Panc1 (cell line): ENCODE measurements around the gene MYLK2. TPM values are rescaled to one million over a fixed set of nuclear protein-coding genes. Genes with fewer than 3 reads are reported as not detected.

ENCODE experiments used
- ATAC-seq: fragments of 200-7000 bp; cut with Tn5 transposase; 2 replicates; pipeline ENCODE4 v1.9.1; 2020; ENCODE audit warnings: mild to moderate bottlenecking, moderate library complexity
- BruUV-seq: library from RNA; stranded (reverse); fragments of 400-500 nt; replicated peaks from 2 replicates; lab custom pipeline; 2021; lab: Mats Ljungman, UMichigan
- CTCF ChIA-PET: fragments of 300-600 bp; sonication (Branson Sonifier 250); formaldehyde crosslinking; loops from one replicate; lab custom pipeline; 2022; ENCODE audit warnings: antibody characterized with exemption; lab: Charles Lee
- POLR2A ChIA-PET: fragments of 300-600 bp; sonication (Branson Sonifier 250); formaldehyde crosslinking; loops from one replicate; lab custom pipeline; 2022; ENCODE audit warnings: antibody characterized with exemption; lab: Charles Lee
- DNase-seq: peaks from one replicate; pipeline ENCODE4 v3.0.0-alpha.2; 2010; ENCODE audit warnings: low read depth, low spot score
- H3K27ac ChIP-seq: 2 replicates; pipeline ENCODE4 v1.5.1; 2011; ENCODE audit warnings: mild to moderate bottlenecking, low read length, inconsistent platforms
- H3K27me3 ChIP-seq: fragments of 200-500 bp; sonication (Bioruptor generic); 2 replicates; pipeline ENCODE4 v1.6.0; 2014; ENCODE audit warnings: low read length, inconsistent platforms; ENCODE audit not compliant: control insufficient read depth, insufficient read depth
- H3K36me3 ChIP-seq: fragments of 200-500 bp; sonication (Bioruptor generic); 2 replicates; pipeline ENCODE4 v1.5.1; 2014; ENCODE audit warnings: inconsistent platforms, mild to moderate bottlenecking, low read length, moderate library complexity; ENCODE audit not compliant: control insufficient read depth, insufficient read depth
- H3K4me1 ChIP-seq: 2 replicates; pipeline ENCODE4 v1.5.1; 2011; ENCODE audit warnings: inconsistent platforms, mild to moderate bottlenecking, low read length, moderate library complexity; ENCODE audit not compliant: control insufficient read depth, insufficient read depth
- H3K4me3 ChIP-seq, 2 experiments: 2 replicates each; pipeline ENCODE4 v1.5.1; 2011 to 2012; ENCODE audit warnings: low read depth in 2 of 2, low read length in 2 of 2, mild to moderate bottlenecking in 2 of 2, inconsistent platforms in 1 of 2, moderate library complexity in 1 of 2
- H3K9me3 ChIP-seq: fragments of 200-500 bp; sonication (Bioruptor generic); 2 replicates; pipeline ENCODE4 v1.5.1; 2014; ENCODE audit warnings: low read depth, mild to moderate bottlenecking, inconsistent platforms, low read length, moderate library complexity; ENCODE audit not compliant: control insufficient read depth, insufficient read depth
- CTCF ChIP-seq: fragments of 450-650 bp; IDR thresholded peaks from 2 replicates; pipeline ENCODE4 v1.5.1; 2017; ENCODE audit warnings: mild to moderate bottlenecking
- POLR2AphosphoS5 ChIP-seq: IDR thresholded peaks from 2 replicates; pipeline ENCODE4 v1.6.1; 2012; ENCODE audit warnings: mild to moderate bottlenecking, low read depth, low read length, moderate library complexity
- SIN3A ChIP-seq: IDR thresholded peaks from 2 replicates; pipeline ENCODE4 v1.6.1; 2012; ENCODE audit warnings: low read depth, mild to moderate bottlenecking, low read length, moderate library complexity, borderline replicate concordance; ENCODE audit not compliant: insufficient read depth
- TCF7L2 ChIP-seq: IDR thresholded peaks from 2 replicates; pipeline ENCODE4 v1.6.1; 2011; ENCODE audit warnings: mild to moderate bottlenecking, low read depth, low read length, inconsistent platforms
- in situ Hi-C: cut with HindIII; loops from 2 replicates; pipeline ENCODE4 v1.10.0; 2016; ENCODE audit warnings: low sequenced_read_pairs, low pct_unique_long_range_greater_than_20kb
- intact Hi-C: fragments of 100-400 bp; cut with micrococcal nuclease; formaldehyde crosslinking; loops from one replicate; pipeline ENCODE4 v1.10.0; 2022; ENCODE audit not compliant: unreplicated experiment
- total RNA-seq: library from RNA; stranded (reverse); gene quantifications from one replicate; pipeline ENCODE4 v1.2.1, GENCODE V29; 2021; ENCODE audit not compliant: unreplicated experiment
- TF ChIP-seq, protein P1 (sequence below), 2 experiments: IDR thresholded peaks; 2 replicates each; pipeline ENCODE4 v1.6.1; 2011 to 2012; ENCODE audit warnings: low read depth in 2 of 2, control low read depth in 1 of 2, low read length in 1 of 2, mild to moderate bottlenecking in 1 of 2, moderate library complexity in 1 of 2; ENCODE audit not compliant: insufficient read depth in 1 of 2

Gene MYLK2
- total RNA-seq, 1 experiment from 2014 or later = 0.87 TPM

DNA sequence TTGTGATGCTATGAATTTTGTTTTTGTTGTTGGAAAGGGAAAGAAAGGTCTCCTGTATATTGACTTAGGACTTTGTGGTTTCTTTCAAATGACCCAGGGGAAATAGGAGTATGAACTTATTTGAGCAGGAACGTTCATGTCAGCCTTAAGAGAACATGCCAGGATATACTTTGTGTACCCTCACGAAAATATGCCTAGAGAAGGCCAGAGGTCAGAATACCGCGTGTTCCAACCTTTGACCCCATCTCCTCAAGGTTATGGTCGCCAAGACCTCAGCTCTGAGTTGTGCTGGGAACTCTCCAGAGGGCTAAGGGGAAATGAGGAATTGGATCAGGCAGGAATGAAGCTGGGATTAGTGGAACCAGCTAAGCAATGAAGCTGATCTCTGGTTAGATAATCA, 62.8 kb downstream of the MYLK2 start:
- DNase-seq (no peak), ATAC-seq (no peak)
- Histone ChIP-seq H3K9me3 (no peaks in the 10 kb centered on the region), H3K27me3 (no peaks in the 10 kb centered on the region; the same call in 1 of the 2 replicates), H3K4me3 (no peak overlapping the region), H3K27ac (peak overlapping the region; percentile 35; the same call in 1 of the 2 replicates), H3K36me3 (no peaks in the 10 kb centered on the region), H3K4me1 (peaks cover 4% of the 10 kb centered on the region; the same call in 1 of the 2 replicates)
- intact Hi-C loops = no loop called here
- CTCF ChIA-PET = interaction anchor here (0.6 kb wide), 1 partner anchor 28 kb away, joined by 3 read pairs; no protein-coding TSS in a partner anchor
- in situ Hi-C loops = no loop called here
- TF ChIP-seq, protein P1, sequence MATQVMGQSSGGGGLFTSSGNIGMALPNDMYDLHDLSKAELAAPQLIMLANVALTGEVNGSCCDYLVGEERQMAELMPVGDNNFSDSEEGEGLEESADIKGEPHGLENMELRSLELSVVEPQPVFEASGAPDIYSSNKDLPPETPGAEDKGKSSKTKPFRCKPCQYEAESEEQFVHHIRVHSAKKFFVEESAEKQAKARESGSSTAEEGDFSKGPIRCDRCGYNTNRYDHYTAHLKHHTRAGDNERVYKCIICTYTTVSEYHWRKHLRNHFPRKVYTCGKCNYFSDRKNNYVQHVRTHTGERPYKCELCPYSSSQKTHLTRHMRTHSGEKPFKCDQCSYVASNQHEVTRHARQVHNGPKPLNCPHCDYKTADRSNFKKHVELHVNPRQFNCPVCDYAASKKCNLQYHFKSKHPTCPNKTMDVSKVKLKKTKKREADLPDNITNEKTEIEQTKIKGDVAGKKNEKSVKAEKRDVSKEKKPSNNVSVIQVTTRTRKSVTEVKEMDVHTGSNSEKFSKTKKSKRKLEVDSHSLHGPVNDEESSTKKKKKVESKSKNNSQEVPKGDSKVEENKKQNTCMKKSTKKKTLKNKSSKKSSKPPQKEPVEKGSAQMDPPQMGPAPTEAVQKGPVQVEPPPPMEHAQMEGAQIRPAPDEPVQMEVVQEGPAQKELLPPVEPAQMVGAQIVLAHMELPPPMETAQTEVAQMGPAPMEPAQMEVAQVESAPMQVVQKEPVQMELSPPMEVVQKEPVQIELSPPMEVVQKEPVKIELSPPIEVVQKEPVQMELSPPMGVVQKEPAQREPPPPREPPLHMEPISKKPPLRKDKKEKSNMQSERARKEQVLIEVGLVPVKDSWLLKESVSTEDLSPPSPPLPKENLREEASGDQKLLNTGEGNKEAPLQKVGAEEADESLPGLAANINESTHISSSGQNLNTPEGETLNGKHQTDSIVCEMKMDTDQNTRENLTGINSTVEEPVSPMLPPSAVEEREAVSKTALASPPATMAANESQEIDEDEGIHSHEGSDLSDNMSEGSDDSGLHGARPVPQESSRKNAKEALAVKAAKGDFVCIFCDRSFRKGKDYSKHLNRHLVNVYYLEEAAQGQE (IDR thresholded peaks at IDR 0.05; ENCODE audit: insufficient read depth in 1 of 2, low read depth in 2 of 2, low read length in 1 of 2) = no peak
- TF ChIP-seq TCF7L2 = no peak
- no peak for TF ChIP-seq CTCF
- no peak for TF ChIP-seq SIN3A
- no peak for TF ChIP-seq POLR2AphosphoS5
- POLR2A ChIA-PET = no interaction called here
- no TSS peak for BruUV-seq

DNA sequence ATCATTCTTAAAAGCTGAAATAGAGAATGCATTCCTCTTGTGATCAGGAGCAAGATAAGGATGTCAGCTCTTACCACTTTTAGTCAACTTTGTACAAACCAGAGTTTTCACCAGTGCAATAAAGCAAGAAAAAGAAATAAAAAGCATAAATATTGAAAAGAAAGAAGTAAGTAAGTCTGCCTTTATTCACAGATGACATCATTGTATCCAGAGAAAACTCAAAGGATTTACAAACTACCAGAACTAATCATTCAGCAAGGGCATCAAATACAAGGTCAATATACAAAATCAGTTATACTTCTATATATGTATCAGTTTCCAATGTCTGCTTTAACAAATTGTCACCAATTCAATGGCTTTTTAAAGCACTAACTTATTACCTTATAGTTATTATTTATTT, 64.7 kb downstream of the MYLK2 start:
- Histone ChIP-seq H3K4me1 (peaks cover 4% of the 10 kb centered on the region; the same call in 1 of the 2 replicates), H3K27ac (no peak overlapping the region), H3K9me3 (no peaks in the 10 kb centered on the region), H3K36me3 (no peaks in the 10 kb centered on the region), H3K4me3 (no peak overlapping the region), H3K27me3 (no peaks in the 10 kb centered on the region)
- no peak for DNase-seq
- intact Hi-C loops = no loop called here
- TF ChIP-seq POLR2AphosphoS5 = no peak
- TF ChIP-seq, protein P1 (IDR thresholded peaks at IDR 0.05; ENCODE audit: insufficient read depth in 1 of 2, low read depth in 2 of 2, low read length in 1 of 2) = no peak
- no peak for TF ChIP-seq CTCF
- TF ChIP-seq TCF7L2 = no peak
- TF ChIP-seq SIN3A = no peak
- in situ Hi-C loops = no loop called here
- no TSS peak for BruUV-seq
- ChIA-PET CTCF (no interaction called here), POLR2A (no interaction called here)
- ATAC-seq = no peak

Other genes with a start within 250 kb of the MYLK2 start
- gene ID1, start 214.1 kb upstream of the MYLK2 start, total RNA-seq = 152 TPM
- not detected for gene COX4I2, start 181.4 kb upstream of the MYLK2 start, total RNA-seq
- 150 TPM for gene BCL2L1, start 96.5 kb upstream of the MYLK2 start, total RNA-seq
- gene TPX2, start 80.1 kb upstream of the MYLK2 start, total RNA-seq = 248 TPM
- gene FOXS1, start 26.2 kb downstream of the MYLK2 start, total RNA-seq = 6.3 TPM
- 23.6 TPM for gene DUSP15, start 51.2 kb downstream of the MYLK2 start, total RNA-seq
- gene TTLL9, start 51.3 kb downstream of the MYLK2 start, total RNA-seq = 2.1 TPM
- 48.2 TPM for gene PDRG1, start 132.7 kb downstream of the MYLK2 start, total RNA-seq
- 6.2 TPM for gene XKR7, start 148.8 kb downstream of the MYLK2 start, total RNA-seq
- 45.4 TPM for gene CCM2L, start 191.1 kb downstream of the MYLK2 start, total RNA-seq
- gene HCK, start 232.9 kb downstream of the MYLK2 start, total RNA-seq = 0.98 TPM